Measurements from ENCODE around the gene FDXR.

FDXR gene

GRCh38 chr17:74839990-74840852, 32.6 kb downstream of the FDXR start:
- no peak for FAIRE-seq
- DNase-seq (ENCODE audit: insufficient read length), result no peak
- TF ChIP-seq POLR2AphosphoS5 (IDR thresholded peaks at IDR 0.05; ENCODE audit: low read depth, low read length) (no peak), TAF1 (IDR thresholded peaks at IDR 0.05; ENCODE audit: borderline replicate concordance, low read depth, low read length) (no peak), POLR2A (IDR thresholded peaks at IDR 0.05; ENCODE audit: low read depth, low read length) (no peak)

- TF ChIP-seq POLR2AphosphoS5 (IDR thresholded peaks at IDR 0.05; ENCODE audit: low read depth, low read length), result no peak
- no peak for TF ChIP-seq POLR2A (IDR thresholded peaks at IDR 0.05; ENCODE audit: low read depth, low read length)
- no peak for TF ChIP-seq TAF1 (IDR thresholded peaks at IDR 0.05; ENCODE audit: borderline replicate concordance, low read depth, low read length)
- DNase-seq (ENCODE audit: insufficient read length), result no peak
- FAIRE-seq, result no peak
Measured at GRCh38 chr17:74838274-74838673, 34.5 kb downstream of the FDXR start.

GRCh38 chr17:74836691-74837467, 35.9 kb downstream of the FDXR start:
- FAIRE-seq (no peak), DNase-seq (ENCODE audit: insufficient read length) (no peak)
- no peak for TF ChIP-seq TAF1 (IDR thresholded peaks at IDR 0.05; ENCODE audit: borderline replicate concordance, low read depth, low read length)
- no peak for TF ChIP-seq POLR2A (IDR thresholded peaks at IDR 0.05; ENCODE audit: low read depth, low read length)
- no peak for TF ChIP-seq POLR2AphosphoS5 (IDR thresholded peaks at IDR 0.05; ENCODE audit: low read depth, low read length)

- no peak for DNase-seq (ENCODE audit: insufficient read length)
- no peak for FAIRE-seq
- TF ChIP-seq POLR2AphosphoS5 (IDR thresholded peaks at IDR 0.05; ENCODE audit: low read depth, low read length) (no peak), POLR2A (IDR thresholded peaks at IDR 0.05; ENCODE audit: low read depth, low read length) (no peak), TAF1 (IDR thresholded peaks at IDR 0.05; ENCODE audit: borderline replicate concordance, low read depth, low read length) (no peak)
Measured at GRCh38 chr17:74836191-74836590, 36.6 kb downstream of the FDXR start.

GRCh38 chr17:74833501-74834377, 39.1 kb downstream of the FDXR start:
- FAIRE-seq (no peak), DNase-seq (ENCODE audit: insufficient read length) (no peak)
- TF ChIP-seq POLR2A (IDR thresholded peaks at IDR 0.05; ENCODE audit: low read depth, low read length), result no peak

GRCh38 chr17:74832421-74832820, 40.4 kb downstream of the FDXR start:
- no peak for TF ChIP-seq POLR2AphosphoS5 (IDR thresholded peaks at IDR 0.05; ENCODE audit: low read depth, low read length)
- no peak for DNase-seq (ENCODE audit: insufficient read length)
- FAIRE-seq, result no peak

GRCh38 chr17:74831444-74832146, 41.2 kb downstream of the FDXR start:
- DNase-seq (ENCODE audit: insufficient read length) (no peak), FAIRE-seq (no peak)
- TF ChIP-seq POLR2AphosphoS5 (IDR thresholded peaks at IDR 0.05; ENCODE audit: low read depth, low read length) (no peak), POLR2A (IDR thresholded peaks at IDR 0.05; ENCODE audit: low read depth, low read length) (no peak), TAF1 (IDR thresholded peaks at IDR 0.05; ENCODE audit: borderline replicate concordance, low read depth, low read length) (no peak)

- TF ChIP-seq POLR2A (IDR thresholded peaks at IDR 0.05; ENCODE audit: low read depth, low read length) (no peak), TAF1 (IDR thresholded peaks at IDR 0.05; ENCODE audit: borderline replicate concordance, low read depth, low read length) (no peak), POLR2AphosphoS5 (IDR thresholded peaks at IDR 0.05; ENCODE audit: low read depth, low read length) (no peak)
- FAIRE-seq, result no peak
Measured at GRCh38 chr17:74830861-74831260, 41.9 kb downstream of the FDXR start.

GRCh38 chr17:74827800-74828199, 45.0 kb downstream of the FDXR start:
- no peak for DNase-seq (ENCODE audit: insufficient read length)
- TF ChIP-seq POLR2A (IDR thresholded peaks at IDR 0.05; ENCODE audit: low read depth, low read length) (no peak), POLR2AphosphoS5 (IDR thresholded peaks at IDR 0.05; ENCODE audit: low read depth, low read length) (no peak), TAF1 (IDR thresholded peaks at IDR 0.05; ENCODE audit: borderline replicate concordance, low read depth, low read length) (no peak)
- FAIRE-seq, result no peak

More at GRCh38 chr17:74830861-74831260, 41.9 kb downstream of the FDXR start:
- no peak for DNase-seq (ENCODE audit: insufficient read length)

GRCh38 chr17:74825952-74826719, 46.7 kb downstream of the FDXR start:
- TF ChIP-seq POLR2AphosphoS5 (IDR thresholded peaks at IDR 0.05; ENCODE audit: low read depth, low read length), result no peak
- no peak for TF ChIP-seq TAF1 (IDR thresholded peaks at IDR 0.05; ENCODE audit: borderline replicate concordance, low read depth, low read length)
- no peak for TF ChIP-seq POLR2A (IDR thresholded peaks at IDR 0.05; ENCODE audit: low read depth, low read length)
- no peak for FAIRE-seq
- DNase-seq (ENCODE audit: insufficient read length), result no peak

All from GM12892 (cell line).